Smooth muscle cell (in vitro differentiated cells): ENCODE data around the gene CELSR2. TPM values are rescaled to one million over a fixed set of nuclear protein-coding genes. Genes with fewer than 3 reads are reported as not detected.

ENCODE experiments used
- DNase-seq: peaks from one replicate; lab custom pipeline; 2025; ENCODE audit not compliant: unreplicated experiment; lab: John Stamatoyannopoulos, UW
- H2AFZ ChIP-seq: fragments of 200-600 bp; sonication (generic); 2 replicates; pipeline ENCODE4 v1.6.0; 2016; ENCODE audit warnings: antibody characterized with exemption, low read depth, mild to moderate bottlenecking
- H3F3A ChIP-seq: fragments of 200-600 bp; sonication (generic); 2 replicates; pipeline ENCODE4 v1.6.0; 2017; ENCODE audit warnings: antibody characterized with exemption, low read depth
- H3K27ac ChIP-seq: fragments of 200-600 bp; sonication (generic); 2 replicates; pipeline ENCODE4 v1.5.1; 2016; ENCODE audit warnings: low read depth, mild to moderate bottlenecking
- H3K27me3 ChIP-seq: fragments of 200-600 bp; sonication (generic); 2 replicates; pipeline ENCODE4 v1.6.1; 2016; ENCODE audit warnings: low read depth, mild to moderate bottlenecking
- H3K36me3 ChIP-seq: fragments of 200-600 bp; sonication (generic); 2 replicates; pipeline ENCODE4 v1.5.1; 2016; ENCODE audit warnings: low read depth
- H3K4me1 ChIP-seq: fragments of 200-600 bp; sonication (generic); 2 replicates; pipeline ENCODE4 v1.5.1; 2016; ENCODE audit warnings: low read depth
- H3K4me2 ChIP-seq: fragments of 200-600 bp; sonication (generic); 2 replicates; pipeline ENCODE4 v1.6.0; 2016; ENCODE audit warnings: mild to moderate bottlenecking
- H3K4me3 ChIP-seq: fragments of 200-600 bp; sonication (generic); 2 replicates; pipeline ENCODE4 v1.5.1; 2016; ENCODE audit warnings: mild to moderate bottlenecking
- H3K79me2 ChIP-seq: fragments of 200-600 bp; sonication (generic); 2 replicates; pipeline ENCODE4 v1.6.0; 2016; ENCODE audit warnings: low read depth, mild to moderate bottlenecking
- H3K9ac ChIP-seq: fragments of 200-600 bp; sonication (generic); 2 replicates; pipeline ENCODE4 v1.6.0; 2016; ENCODE audit warnings: low read depth
- H3K9me3 ChIP-seq: fragments of 200-600 bp; sonication (generic); replicated peaks from 2 replicates; pipeline ENCODE4 v1.5.1; 2016; ENCODE audit warnings: low read depth
- H4K20me1 ChIP-seq: fragments of 200-600 bp; sonication (generic); 2 replicates; pipeline ENCODE4 v1.6.0; 2016; ENCODE audit warnings: low read depth
- WGBS: methylation state at CpG from one replicate; pipeline ENCODE4 v1.1.7; 2016; ENCODE audit warnings: low lambda C conversion rate; 5-methylcytosine and 5-hydroxymethylcytosine counted together
- polyA plus RNA-seq: library from polyadenylated mRNA; unstranded; fragments of >200 nt; fragmentation: Nextera tagmentation; extraction: Ambion mirVana; gene quantifications from 2 replicates; pipeline ENCODE4 v1.2.1, GENCODE V29; 2016
- total RNA-seq: library from RNA; depleted of rRNA; stranded (reverse); fragments of >200 nt; gene quantifications from 2 replicates; pipeline ENCODE4 v1.2.3, GENCODE V29; 2014
- TF ChIP-seq, protein P1 (sequence below): fragments of 200-600 bp; sonication (generic); IDR thresholded peaks from 2 replicates; pipeline ENCODE4 v1.5.1; 2017; ENCODE audit warnings: borderline replicate concordance, mild to moderate bottlenecking, antibody characterized with exemption; ENCODE audit not compliant: insufficient read depth, poor library complexity, severe bottlenecking

The CELSR2 gene
- total and polyA plus RNA-seq, 2 experiments from 2014 or later: 1.8 to 3.6 TPM

DNA sequence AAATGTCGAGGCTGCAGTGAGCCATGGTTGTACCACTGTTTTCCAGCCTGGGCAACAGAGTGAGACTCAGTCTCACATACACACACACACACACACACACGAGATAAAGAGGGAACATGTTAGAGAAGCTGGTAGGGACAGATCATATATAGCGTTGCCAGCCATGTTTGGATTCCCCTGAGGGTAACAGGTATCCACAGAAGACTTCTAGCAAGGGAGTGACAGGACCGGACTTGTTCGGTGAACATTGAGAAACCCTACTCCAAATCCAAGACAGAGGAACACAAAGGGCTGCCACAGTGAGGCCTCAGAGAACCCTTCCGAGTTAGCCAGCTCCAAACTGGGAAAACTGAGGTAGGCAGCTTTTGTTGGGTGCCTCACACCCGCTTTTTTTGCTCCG is 39.3 kb upstream of the CELSR2 start:
- DNase-seq: no peak
- H3K9ac ChIP-seq: no peak overlapping the region
- H3K27ac ChIP-seq: no peak overlapping the region
- peaks cover 7% of the 10 kb centered on the region for H3K79me2 ChIP-seq
- H3K4me3 ChIP-seq: no peak overlapping the region
- H4K20me1 ChIP-seq: peaks cover 2% of the 10 kb centered on the region
- peaks cover 9% of the 10 kb centered on the region for H3K4me1 ChIP-seq
- H3K4me2 ChIP-seq: no peak overlapping the region
- 86% methylated on average over 8 of the region's 8 CpGs for WGBS
- H3K9me3 ChIP-seq: no peaks in the 10 kb centered on the region
- TF ChIP-seq, protein P1, sequence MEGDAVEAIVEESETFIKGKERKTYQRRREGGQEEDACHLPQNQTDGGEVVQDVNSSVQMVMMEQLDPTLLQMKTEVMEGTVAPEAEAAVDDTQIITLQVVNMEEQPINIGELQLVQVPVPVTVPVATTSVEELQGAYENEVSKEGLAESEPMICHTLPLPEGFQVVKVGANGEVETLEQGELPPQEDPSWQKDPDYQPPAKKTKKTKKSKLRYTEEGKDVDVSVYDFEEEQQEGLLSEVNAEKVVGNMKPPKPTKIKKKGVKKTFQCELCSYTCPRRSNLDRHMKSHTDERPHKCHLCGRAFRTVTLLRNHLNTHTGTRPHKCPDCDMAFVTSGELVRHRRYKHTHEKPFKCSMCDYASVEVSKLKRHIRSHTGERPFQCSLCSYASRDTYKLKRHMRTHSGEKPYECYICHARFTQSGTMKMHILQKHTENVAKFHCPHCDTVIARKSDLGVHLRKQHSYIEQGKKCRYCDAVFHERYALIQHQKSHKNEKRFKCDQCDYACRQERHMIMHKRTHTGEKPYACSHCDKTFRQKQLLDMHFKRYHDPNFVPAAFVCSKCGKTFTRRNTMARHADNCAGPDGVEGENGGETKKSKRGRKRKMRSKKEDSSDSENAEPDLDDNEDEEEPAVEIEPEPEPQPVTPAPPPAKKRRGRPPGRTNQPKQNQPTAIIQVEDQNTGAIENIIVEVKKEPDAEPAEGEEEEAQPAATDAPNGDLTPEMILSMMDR: no peak
- peaks cover 5% of the 10 kb centered on the region for H3F3A ChIP-seq
- H3K27me3 ChIP-seq: no peaks in the 10 kb centered on the region
- H3K36me3 ChIP-seq: no peaks in the 10 kb centered on the region
- no peak overlapping the region for H2AFZ ChIP-seq

DNA sequence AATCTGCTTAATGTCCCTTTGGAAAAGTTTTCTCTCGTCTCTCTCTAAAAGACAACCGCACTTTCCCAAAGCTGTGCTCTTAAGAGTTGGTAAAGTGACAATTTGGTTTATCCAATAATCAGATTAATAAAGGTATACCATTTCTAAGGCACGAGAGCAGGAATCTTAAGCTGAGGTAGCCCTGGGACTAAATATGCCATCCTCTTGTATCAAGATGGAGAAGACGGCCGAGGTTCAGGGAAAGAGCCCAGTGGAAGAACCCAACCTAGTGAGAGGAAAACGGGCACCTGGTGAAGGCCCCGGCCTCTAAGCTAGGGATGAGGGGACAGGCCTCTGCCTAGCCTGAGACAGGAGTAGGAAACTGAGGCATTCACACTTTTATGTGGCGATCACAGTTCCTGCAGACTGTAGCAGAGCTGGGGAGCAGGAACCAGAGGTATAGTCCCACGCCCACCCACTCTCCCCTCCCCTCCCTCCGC is 36.0 kb upstream of the CELSR2 start:
- Histone ChIP-seq H2AFZ (peak overlapping the region; percentile 82), H3K27me3 (no peaks in the 10 kb centered on the region), H3K36me3 (no peaks in the 10 kb centered on the region), H3K4me1 (peaks cover 15% of the 10 kb centered on the region), H3K4me3 (peak overlapping the region; percentile 77), H4K20me1 (peaks cover 29% of the 10 kb centered on the region), H3K27ac (peak overlapping the region; percentile 97), H3K9ac (no peak overlapping the region), H3K9me3 (no peaks in the 10 kb centered on the region), H3F3A (peaks cover 11% of the 10 kb centered on the region), H3K4me2 (peak overlapping the region; percentile 89), H3K79me2 (peaks cover 40% of the 10 kb centered on the region)
- TF ChIP-seq, protein P1: no peak
- no peak for DNase-seq
- WGBS: 44% methylated on average over 8 of the region's 10 CpGs

DNA sequence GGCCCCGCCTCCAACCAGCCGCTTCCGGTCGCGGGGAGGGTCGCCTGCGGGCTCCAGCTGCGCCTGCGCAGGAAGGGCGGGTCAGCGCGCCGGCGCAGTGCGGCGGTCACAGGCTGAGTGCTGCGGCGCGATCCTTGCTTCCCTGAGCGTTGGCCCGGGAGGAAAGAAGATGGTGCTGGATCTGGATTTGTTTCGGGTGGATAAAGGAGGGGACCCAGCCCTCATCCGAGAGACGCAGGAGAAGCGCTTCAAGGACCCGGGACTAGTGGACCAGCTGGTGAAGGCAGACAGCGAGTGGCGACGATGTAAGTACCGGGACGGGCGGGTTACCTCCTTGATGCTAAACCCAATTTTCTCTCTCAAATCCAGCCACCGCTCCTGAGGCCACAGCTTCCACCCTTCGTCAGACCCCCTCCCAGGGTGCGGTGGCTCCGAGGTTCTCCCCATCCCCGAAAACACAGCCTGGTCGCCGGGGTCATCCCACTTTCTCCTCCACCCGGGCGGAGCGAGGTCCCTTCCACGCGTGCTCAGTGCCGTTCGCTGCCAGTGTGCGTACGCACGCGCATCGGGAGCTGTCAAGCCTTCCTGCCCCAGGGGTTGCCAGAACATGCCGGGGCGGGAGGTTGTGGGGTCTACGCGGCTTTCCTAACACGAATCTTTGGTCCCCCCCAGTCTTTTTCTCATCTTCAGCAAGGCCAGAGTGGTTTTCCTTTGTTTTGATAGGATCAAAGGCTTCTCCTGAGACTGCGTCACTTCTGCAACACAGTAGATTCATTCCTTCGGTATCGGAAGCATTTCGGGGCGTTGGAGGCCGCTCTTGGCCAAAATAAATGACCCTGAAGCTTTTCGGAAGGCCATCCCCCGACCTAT is 35.3 kb upstream of the CELSR2 start, which contains the start of gene SARS1:
Gene SARS1, plus strand, starts transcription at position 95 of the 870 bp plus-strand sequence. Its CDS starts 75 bp downstream, at position 170.
- Histone ChIP-seq H3K36me3 (no peaks in the 10 kb centered on the region), H3F3A (peaks cover 11% of the 10 kb centered on the region), H3K9ac (peak within 1 kb of the TSS; percentile 97), H3K27me3 (no peaks in the 10 kb centered on the region), H3K27ac (peak within 1 kb of the TSS; percentile 97), H3K4me1 (peaks cover 15% of the 10 kb centered on the region), H2AFZ (peak within 1 kb of the TSS; percentile 82), H3K79me2 (peaks cover 47% of the 10 kb centered on the region), H3K4me3 (peak within 1 kb of the TSS; percentile 77), H3K4me2 (peak within 1 kb of the TSS; percentile 89), H3K9me3 (no peaks in the 10 kb centered on the region), H4K20me1 (peaks cover 34% of the 10 kb centered on the region)
- DNase-seq: peak; percentile 70
- TF ChIP-seq, protein P1: no peak
- 1% methylated on average over 56 of the region's 64 CpGs for WGBS
